Measurements from ENCODE around the gene SLC4A5.

DNA sequence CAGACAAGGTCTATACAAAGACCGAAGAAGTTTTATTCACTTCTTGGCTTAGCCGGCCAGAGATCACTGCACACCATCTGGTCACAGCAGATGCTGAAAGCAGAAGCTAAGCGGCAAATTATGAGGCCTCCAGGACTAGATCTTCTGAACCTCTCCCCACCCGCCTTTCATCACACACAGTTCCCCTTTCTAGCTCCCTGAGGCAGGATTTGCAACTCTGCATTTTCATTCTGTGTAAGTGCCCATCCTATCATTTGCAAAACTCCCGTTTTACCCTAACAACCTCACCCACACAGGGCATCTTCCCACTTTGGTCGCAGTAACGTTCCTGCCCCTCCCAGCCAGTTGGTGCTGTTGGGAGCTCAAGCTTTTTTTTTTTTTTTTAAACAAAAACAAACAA is 161.5 kb downstream of the SLC4A5 start:
- TF ChIP-seq, protein P1, sequence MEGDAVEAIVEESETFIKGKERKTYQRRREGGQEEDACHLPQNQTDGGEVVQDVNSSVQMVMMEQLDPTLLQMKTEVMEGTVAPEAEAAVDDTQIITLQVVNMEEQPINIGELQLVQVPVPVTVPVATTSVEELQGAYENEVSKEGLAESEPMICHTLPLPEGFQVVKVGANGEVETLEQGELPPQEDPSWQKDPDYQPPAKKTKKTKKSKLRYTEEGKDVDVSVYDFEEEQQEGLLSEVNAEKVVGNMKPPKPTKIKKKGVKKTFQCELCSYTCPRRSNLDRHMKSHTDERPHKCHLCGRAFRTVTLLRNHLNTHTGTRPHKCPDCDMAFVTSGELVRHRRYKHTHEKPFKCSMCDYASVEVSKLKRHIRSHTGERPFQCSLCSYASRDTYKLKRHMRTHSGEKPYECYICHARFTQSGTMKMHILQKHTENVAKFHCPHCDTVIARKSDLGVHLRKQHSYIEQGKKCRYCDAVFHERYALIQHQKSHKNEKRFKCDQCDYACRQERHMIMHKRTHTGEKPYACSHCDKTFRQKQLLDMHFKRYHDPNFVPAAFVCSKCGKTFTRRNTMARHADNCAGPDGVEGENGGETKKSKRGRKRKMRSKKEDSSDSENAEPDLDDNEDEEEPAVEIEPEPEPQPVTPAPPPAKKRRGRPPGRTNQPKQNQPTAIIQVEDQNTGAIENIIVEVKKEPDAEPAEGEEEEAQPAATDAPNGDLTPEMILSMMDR (IDR thresholded peaks at IDR 0.05; ENCODE audit: low read depth, low read length) = no peak
- no peak for TF ChIP-seq POLR2A (IDR thresholded peaks at IDR 0.05; ENCODE audit: extremely low read depth, insufficient read length)
- TF ChIP-seq, protein P2, sequence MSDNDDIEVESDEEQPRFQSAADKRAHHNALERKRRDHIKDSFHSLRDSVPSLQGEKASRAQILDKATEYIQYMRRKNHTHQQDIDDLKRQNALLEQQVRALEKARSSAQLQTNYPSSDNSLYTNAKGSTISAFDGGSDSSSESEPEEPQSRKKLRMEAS (IDR thresholded peaks at IDR 0.05; ENCODE audit: low read depth, low read length) = peak; percentile 37; the same call in 1 of the 2 replicates

Measured in NB4 (cell line).